H1 (cell line): ENCODE results near the gene FAU. TPM values are rescaled to one million over a fixed set of nuclear protein-coding genes. Genes with fewer than 3 reads are reported as not detected.
A peak's percentile ranks its signal among the peaks of the same experiment; 100 is the strongest.

Experiments
- BCL11A ChIP-seq, 2 experiments: IDR thresholded peaks; one replicate each; pipeline ENCODE4 v1.6.1; 2011; ENCODE audit warnings: low read depth in 2 of 2, low read length in 2 of 2, mild to moderate bottlenecking in 2 of 2
- CEBPB ChIP-seq: IDR thresholded peaks from 2 replicates; pipeline ENCODE4 v1.6.1; 2012; ENCODE audit warnings: low read depth, low read length
- MAFK ChIP-seq: IDR thresholded peaks from 2 replicates; pipeline ENCODE4 v1.6.1; 2012; ENCODE audit warnings: low read depth, mild to moderate bottlenecking, improper control_type of control experiment, low read length
- polyA plus RNA-seq, 7 experiments: library from polyadenylated mRNA; depleted of rRNA in 3 of 7; stranded (reverse) in 5 of 7; unstranded in 2 of 7; fragments of >200 nt in 5 of 7; fragments of 200-250 nt in 2 of 7; gene quantifications; 1 replicate in 5 of 7; 2 replicates in 1 of 7; 4 replicates in 1 of 7; pipeline versions ENCODE4 v1.2.1 to v1.2.3, GENCODE V29; 2011 to 2013; ENCODE audit warnings: missing spikeins in 2 of 7, mixed read lengths in 2 of 7
- total RNA-seq: library from RNA; stranded (reverse); fragmentation: NEBNext Ultra II Directional; extraction: Animal tissue kit (Norgen Biotek cat#: 25700); gene quantifications from 2 replicates; pipeline ENCODE4 v1.2.1, GENCODE V29; 2021
- TF ChIP-seq, protein P1 (sequence below): fragments of 300-600 bp; sonication (generic); IDR thresholded peaks from 2 replicates; pipeline ENCODE4 v1.7.1; 2012; ENCODE audit warnings: low read length, moderate library complexity, mild to moderate bottlenecking, inconsistent platforms; ENCODE audit not compliant: insufficient replicate concordance
- TF ChIP-seq, protein P2 (sequence below), 3 experiments: IDR thresholded peaks; 1 replicate in 2 of 3; 2 replicates in 1 of 3; pipeline versions ENCODE4 v1.5.1 to v1.6.1; 2011; ENCODE audit warnings: low read length in 3 of 3, mild to moderate bottlenecking in 3 of 3, inconsistent platforms in 2 of 3, low read depth in 1 of 3, moderate library complexity in 1 of 3; ENCODE audit not compliant: insufficient read depth in 1 of 3; ENCODE audit errors: control extremely low read depth in 1 of 3
- TF ChIP-seq, protein P3 (sequence below): IDR thresholded peaks from 2 replicates; pipeline ENCODE4 v1.6.1; 2011; ENCODE audit warnings: low read depth, mild to moderate bottlenecking, low read length; ENCODE audit not compliant: insufficient read depth

Gene FAU
- total and polyA plus RNA-seq, 2 of the 8 experiments (the other 6 are each of a cell fraction or from before 2014, with no cell fraction given), result 826 to 896 TPM

DNA sequence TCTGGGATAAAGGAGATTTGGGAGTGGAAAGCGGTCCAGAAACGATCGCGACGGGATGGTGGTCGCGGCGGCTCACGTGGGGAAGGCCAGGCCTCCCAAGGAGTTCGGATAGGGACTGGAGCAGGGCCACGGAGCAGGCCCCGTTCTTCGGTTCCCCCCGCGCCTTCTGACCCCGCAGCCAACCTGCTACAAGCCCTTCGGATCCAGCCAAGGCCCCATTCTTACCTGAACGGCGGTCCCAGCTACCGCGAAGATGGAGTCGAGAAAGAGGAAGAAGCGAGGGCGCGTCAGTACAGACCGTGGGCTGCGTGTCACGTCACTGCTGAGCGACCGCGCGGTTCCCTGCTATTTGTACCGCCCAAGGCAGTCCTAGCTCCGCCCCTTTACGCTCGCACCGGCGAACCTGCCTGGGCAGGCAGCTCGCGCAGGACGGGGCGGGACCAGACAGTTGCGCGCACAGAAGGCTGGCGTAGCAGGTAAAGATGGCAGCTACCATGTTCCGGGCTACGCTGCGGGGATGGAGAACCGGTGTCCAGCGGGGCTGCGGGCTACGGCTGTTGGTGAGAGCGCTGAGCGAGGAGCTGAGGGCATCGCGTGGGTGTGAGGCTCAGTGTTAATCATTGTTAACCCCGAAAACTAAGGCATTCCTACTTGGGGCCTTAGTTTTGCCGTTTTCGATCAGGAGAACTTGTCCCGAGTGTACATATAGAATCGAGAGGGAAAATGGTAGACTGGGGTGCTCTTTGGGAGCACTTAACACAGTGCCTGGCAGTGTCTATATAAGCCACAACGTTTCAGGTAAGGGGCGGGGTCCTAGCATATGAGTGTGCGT lies at the start of gene FAU, which contains the start of gene MRPL49 (continued):
- TF ChIP-seq, protein P1, sequence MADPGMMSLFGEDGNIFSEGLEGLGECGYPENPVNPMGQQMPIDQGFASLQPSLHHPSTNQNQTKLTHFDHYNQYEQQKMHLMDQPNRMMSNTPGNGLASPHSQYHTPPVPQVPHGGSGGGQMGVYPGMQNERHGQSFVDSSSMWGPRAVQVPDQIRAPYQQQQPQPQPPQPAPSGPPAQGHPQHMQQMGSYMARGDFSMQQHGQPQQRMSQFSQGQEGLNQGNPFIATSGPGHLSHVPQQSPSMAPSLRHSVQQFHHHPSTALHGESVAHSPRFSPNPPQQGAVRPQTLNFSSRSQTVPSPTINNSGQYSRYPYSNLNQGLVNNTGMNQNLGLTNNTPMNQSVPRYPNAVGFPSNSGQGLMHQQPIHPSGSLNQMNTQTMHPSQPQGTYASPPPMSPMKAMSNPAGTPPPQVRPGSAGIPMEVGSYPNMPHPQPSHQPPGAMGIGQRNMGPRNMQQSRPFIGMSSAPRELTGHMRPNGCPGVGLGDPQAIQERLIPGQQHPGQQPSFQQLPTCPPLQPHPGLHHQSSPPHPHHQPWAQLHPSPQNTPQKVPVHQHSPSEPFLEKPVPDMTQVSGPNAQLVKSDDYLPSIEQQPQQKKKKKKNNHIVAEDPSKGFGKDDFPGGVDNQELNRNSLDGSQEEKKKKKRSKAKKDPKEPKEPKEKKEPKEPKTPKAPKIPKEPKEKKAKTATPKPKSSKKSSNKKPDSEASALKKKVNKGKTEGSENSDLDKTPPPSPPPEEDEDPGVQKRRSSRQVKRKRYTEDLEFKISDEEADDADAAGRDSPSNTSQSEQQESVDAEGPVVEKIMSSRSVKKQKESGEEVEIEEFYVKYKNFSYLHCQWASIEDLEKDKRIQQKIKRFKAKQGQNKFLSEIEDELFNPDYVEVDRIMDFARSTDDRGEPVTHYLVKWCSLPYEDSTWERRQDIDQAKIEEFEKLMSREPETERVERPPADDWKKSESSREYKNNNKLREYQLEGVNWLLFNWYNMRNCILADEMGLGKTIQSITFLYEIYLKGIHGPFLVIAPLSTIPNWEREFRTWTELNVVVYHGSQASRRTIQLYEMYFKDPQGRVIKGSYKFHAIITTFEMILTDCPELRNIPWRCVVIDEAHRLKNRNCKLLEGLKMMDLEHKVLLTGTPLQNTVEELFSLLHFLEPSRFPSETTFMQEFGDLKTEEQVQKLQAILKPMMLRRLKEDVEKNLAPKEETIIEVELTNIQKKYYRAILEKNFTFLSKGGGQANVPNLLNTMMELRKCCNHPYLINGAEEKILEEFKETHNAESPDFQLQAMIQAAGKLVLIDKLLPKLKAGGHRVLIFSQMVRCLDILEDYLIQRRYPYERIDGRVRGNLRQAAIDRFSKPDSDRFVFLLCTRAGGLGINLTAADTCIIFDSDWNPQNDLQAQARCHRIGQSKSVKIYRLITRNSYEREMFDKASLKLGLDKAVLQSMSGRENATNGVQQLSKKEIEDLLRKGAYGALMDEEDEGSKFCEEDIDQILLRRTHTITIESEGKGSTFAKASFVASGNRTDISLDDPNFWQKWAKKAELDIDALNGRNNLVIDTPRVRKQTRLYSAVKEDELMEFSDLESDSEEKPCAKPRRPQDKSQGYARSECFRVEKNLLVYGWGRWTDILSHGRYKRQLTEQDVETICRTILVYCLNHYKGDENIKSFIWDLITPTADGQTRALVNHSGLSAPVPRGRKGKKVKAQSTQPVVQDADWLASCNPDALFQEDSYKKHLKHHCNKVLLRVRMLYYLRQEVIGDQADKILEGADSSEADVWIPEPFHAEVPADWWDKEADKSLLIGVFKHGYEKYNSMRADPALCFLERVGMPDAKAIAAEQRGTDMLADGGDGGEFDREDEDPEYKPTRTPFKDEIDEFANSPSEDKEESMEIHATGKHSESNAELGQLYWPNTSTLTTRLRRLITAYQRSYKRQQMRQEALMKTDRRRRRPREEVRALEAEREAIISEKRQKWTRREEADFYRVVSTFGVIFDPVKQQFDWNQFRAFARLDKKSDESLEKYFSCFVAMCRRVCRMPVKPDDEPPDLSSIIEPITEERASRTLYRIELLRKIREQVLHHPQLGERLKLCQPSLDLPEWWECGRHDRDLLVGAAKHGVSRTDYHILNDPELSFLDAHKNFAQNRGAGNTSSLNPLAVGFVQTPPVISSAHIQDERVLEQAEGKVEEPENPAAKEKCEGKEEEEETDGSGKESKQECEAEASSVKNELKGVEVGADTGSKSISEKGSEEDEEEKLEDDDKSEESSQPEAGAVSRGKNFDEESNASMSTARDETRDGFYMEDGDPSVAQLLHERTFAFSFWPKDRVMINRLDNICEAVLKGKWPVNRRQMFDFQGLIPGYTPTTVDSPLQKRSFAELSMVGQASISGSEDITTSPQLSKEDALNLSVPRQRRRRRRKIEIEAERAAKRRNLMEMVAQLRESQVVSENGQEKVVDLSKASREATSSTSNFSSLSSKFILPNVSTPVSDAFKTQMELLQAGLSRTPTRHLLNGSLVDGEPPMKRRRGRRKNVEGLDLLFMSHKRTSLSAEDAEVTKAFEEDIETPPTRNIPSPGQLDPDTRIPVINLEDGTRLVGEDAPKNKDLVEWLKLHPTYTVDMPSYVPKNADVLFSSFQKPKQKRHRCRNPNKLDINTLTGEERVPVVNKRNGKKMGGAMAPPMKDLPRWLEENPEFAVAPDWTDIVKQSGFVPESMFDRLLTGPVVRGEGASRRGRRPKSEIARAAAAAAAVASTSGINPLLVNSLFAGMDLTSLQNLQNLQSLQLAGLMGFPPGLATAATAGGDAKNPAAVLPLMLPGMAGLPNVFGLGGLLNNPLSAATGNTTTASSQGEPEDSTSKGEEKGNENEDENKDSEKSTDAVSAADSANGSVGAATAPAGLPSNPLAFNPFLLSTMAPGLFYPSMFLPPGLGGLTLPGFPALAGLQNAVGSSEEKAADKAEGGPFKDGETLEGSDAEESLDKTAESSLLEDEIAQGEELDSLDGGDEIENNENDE, result no peak
- TF ChIP-seq, protein P2, sequence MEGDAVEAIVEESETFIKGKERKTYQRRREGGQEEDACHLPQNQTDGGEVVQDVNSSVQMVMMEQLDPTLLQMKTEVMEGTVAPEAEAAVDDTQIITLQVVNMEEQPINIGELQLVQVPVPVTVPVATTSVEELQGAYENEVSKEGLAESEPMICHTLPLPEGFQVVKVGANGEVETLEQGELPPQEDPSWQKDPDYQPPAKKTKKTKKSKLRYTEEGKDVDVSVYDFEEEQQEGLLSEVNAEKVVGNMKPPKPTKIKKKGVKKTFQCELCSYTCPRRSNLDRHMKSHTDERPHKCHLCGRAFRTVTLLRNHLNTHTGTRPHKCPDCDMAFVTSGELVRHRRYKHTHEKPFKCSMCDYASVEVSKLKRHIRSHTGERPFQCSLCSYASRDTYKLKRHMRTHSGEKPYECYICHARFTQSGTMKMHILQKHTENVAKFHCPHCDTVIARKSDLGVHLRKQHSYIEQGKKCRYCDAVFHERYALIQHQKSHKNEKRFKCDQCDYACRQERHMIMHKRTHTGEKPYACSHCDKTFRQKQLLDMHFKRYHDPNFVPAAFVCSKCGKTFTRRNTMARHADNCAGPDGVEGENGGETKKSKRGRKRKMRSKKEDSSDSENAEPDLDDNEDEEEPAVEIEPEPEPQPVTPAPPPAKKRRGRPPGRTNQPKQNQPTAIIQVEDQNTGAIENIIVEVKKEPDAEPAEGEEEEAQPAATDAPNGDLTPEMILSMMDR (IDR thresholded peaks at IDR 0.05; ENCODE audit: control extremely low read depth in 1 of 3, insufficient read depth in 1 of 3, low read depth in 1 of 3, low read length in 3 of 3), result no peak
- TF ChIP-seq CEBPB, result no peak
- TF ChIP-seq BCL11A (IDR thresholded peaks at IDR 0.05; ENCODE audit: low read depth in 2 of 2, low read length in 2 of 2), result no peak
- TF ChIP-seq, protein P3, sequence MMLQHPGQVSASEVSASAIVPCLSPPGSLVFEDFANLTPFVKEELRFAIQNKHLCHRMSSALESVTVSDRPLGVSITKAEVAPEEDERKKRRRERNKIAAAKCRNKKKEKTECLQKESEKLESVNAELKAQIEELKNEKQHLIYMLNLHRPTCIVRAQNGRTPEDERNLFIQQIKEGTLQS, result peak; percentile 68; the same call in 1 of the 2 replicates
- no peak for TF ChIP-seq MAFK
